OCI-LY1 (cell line): ENCODE data around the gene NFIL3.

Source experiments
- H2AFZ ChIP-seq: fragments of 200-600 bp; sonication (generic), shearing (Covaris generic); 2 replicates; pipeline ENCODE4 v1.6.0; 2014; ENCODE audit warnings: antibody characterized with exemption, mild to moderate bottlenecking, low read length
- H3F3A ChIP-seq: fragments of 200-600 bp; sonication (generic), shearing (Covaris generic); 2 replicates; pipeline ENCODE4 v1.6.0; 2014; ENCODE audit warnings: mild to moderate bottlenecking, antibody characterized with exemption, low read length, moderate library complexity; ENCODE audit not compliant: insufficient read depth
- H3K27ac ChIP-seq: fragments of 200-600 bp; sonication (generic); 2 replicates; pipeline ENCODE4 v1.5.1; 2014; ENCODE audit warnings: low read length, mixed run types, mild to moderate bottlenecking, low read depth; ENCODE audit not compliant: poor library complexity, severe bottlenecking
- H3K27me3 ChIP-seq: fragments of 200-600 bp; sonication (generic); 2 replicates; pipeline ENCODE4 v1.6.0; 2014; ENCODE audit warnings: antibody characterized with exemption, mild to moderate bottlenecking, low read length, moderate library complexity; ENCODE audit not compliant: insufficient read depth
- H3K36me3 ChIP-seq: fragments of 200-600 bp; sonication (generic); 2 replicates; pipeline ENCODE4 v1.6.1; 2014; ENCODE audit warnings: mild to moderate bottlenecking, antibody characterized with exemption, low read length, moderate library complexity, mixed read lengths; ENCODE audit not compliant: insufficient read depth
- H3K4me1 ChIP-seq: fragments of 200-600 bp; sonication (generic); 2 replicates; pipeline ENCODE4 v1.5.1; 2014; ENCODE audit warnings: mild to moderate bottlenecking, low read length, moderate library complexity; ENCODE audit not compliant: insufficient read depth, severe bottlenecking
- H3K4me2 ChIP-seq: fragments of 200-600 bp; sonication (generic), shearing (Covaris generic); 2 replicates; pipeline ENCODE4 v1.6.1; 2014; ENCODE audit warnings: low read length
- H3K4me3 ChIP-seq: fragments of 200-600 bp; sonication (generic); 2 replicates; pipeline ENCODE4 v1.5.1; 2014; ENCODE audit warnings: low read length, low read depth, mild to moderate bottlenecking, mixed read lengths; ENCODE audit not compliant: poor library complexity, severe bottlenecking
- H3K79me2 ChIP-seq: fragments of 200-600 bp; shearing (Covaris generic); 2 replicates; pipeline ENCODE4 v1.6.1; 2016; ENCODE audit warnings: mixed run types, low read length, mixed read lengths; ENCODE audit not compliant: insufficient read depth
- H3K9ac ChIP-seq: fragments of 200-600 bp; sonication (generic), shearing (Covaris generic); 2 replicates; pipeline ENCODE4 v1.6.1; 2014; ENCODE audit warnings: mild to moderate bottlenecking, low read length, mixed read lengths
- H3K9me2 ChIP-seq: fragments of 200-600 bp; sonication (generic), shearing (Covaris generic); 2 replicates; pipeline ENCODE4 v1.6.1; 2014; ENCODE audit warnings: low read depth, mild to moderate bottlenecking, low read length, mixed read lengths
- H3K9me3 ChIP-seq: fragments of 200-600 bp; shearing (Covaris generic); 2 replicates; pipeline ENCODE4 v1.6.1; 2014; ENCODE audit warnings: low read length, mixed read lengths
- H4K20me1 ChIP-seq: fragments of 200-600 bp; sonication (generic), shearing (Covaris generic); 2 replicates; pipeline ENCODE4 v1.6.0; 2016; ENCODE audit warnings: mild to moderate bottlenecking, low read length; ENCODE audit not compliant: insufficient read depth
- EZH2 ChIP-seq: fragments of 200-600 bp; sonication (generic), shearing (Covaris generic); IDR thresholded peaks from 2 replicates; pipeline ENCODE4 v1.8.0; 2017; ENCODE audit warnings: borderline replicate concordance, mixed run types, mild to moderate bottlenecking, antibody characterized with exemption, low read length, moderate library complexity, mixed read lengths
- TF ChIP-seq, protein P1 (sequence below): fragments of 200-600 bp; sonication (generic), shearing (Covaris generic); IDR thresholded peaks from 2 replicates; pipeline ENCODE4 v1.5.1; 2017; ENCODE audit warnings: mild to moderate bottlenecking, antibody characterized with exemption, low read length, moderate library complexity, mixed read lengths

NFIL3 gene

DNA sequence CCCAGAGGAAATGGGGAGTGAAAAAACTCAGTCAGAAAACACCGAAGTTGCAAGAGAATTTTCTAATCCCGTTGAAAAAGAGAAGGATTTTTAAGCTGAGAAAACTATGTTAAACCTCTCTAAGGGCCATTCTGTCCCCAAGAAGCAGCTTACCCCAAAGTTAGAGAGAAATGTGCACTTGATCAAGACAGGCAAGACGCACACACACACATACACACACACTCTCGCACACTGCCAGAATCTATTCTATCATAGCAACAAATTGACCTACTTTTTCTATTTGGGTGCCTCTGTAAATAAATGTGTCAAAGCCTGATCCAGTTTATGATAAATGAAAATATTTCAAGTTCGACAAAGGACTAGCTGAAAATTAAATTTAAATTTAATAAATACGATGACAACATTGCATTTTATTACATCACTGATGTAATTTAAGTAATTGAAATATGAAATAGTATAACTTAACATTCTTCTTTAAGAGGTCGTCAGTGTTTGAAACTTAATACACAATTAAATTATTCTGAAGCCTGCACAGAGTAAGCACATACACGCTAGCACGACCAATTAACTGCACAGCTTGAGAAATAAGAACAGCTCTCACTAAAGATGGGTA lies 5.9 kb downstream of the NFIL3 start:
- Histone ChIP-seq H4K20me1 (no peaks in the 10 kb centered on the region), H3K9me2 (no peaks in the 10 kb centered on the region), H3K27ac (no peak overlapping the region), H3K4me1 (peaks cover 16% of the 10 kb centered on the region), H3K79me2 (no peaks in the 10 kb centered on the region), H3K9ac (no peak overlapping the region), H3K36me3 (no peaks in the 10 kb centered on the region), H3K4me2 (no peak overlapping the region), H3K9me3 (no peaks in the 10 kb centered on the region), H2AFZ (no peak overlapping the region), H3F3A (no peaks in the 10 kb centered on the region), H3K27me3 (no peaks in the 10 kb centered on the region), H3K4me3 (no peak overlapping the region)
- TF ChIP-seq EZH2: no peak
- TF ChIP-seq, protein P1, sequence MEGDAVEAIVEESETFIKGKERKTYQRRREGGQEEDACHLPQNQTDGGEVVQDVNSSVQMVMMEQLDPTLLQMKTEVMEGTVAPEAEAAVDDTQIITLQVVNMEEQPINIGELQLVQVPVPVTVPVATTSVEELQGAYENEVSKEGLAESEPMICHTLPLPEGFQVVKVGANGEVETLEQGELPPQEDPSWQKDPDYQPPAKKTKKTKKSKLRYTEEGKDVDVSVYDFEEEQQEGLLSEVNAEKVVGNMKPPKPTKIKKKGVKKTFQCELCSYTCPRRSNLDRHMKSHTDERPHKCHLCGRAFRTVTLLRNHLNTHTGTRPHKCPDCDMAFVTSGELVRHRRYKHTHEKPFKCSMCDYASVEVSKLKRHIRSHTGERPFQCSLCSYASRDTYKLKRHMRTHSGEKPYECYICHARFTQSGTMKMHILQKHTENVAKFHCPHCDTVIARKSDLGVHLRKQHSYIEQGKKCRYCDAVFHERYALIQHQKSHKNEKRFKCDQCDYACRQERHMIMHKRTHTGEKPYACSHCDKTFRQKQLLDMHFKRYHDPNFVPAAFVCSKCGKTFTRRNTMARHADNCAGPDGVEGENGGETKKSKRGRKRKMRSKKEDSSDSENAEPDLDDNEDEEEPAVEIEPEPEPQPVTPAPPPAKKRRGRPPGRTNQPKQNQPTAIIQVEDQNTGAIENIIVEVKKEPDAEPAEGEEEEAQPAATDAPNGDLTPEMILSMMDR: no peak

DNA sequence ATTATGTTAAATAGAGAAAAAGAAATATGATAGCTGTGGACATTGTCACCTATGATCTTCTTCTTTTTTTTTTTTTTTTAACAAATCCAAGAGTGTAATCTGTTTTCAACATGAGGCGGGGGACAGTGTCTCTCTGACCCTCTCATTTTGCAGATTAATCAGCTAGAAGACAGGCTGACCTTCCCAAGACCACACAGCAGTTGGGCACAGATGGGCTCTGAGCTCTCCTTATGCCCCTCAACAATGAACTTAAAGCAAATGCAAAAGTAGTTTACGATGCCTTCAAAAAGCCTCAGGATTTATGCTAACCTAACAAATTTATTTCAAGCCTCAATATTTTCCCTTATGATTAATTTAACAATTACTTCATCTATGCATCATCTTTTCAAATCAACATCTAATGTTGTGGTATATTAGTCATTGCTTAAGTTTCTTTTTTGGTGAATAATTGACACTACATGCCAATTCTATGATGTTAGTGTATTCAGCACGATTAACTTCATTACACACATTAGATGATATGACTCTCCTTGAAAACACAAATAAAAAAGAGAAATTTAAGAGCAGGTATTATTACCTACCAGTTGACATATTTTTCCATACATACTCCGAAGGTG lies 7.4 kb downstream of the NFIL3 start:
- no peaks in the 10 kb centered on the region for H3F3A ChIP-seq
- no peaks in the 10 kb centered on the region for H3K9me3 ChIP-seq
- H2AFZ ChIP-seq: no peak overlapping the region
- H3K4me2 ChIP-seq: no peak overlapping the region
- no peak for TF ChIP-seq EZH2
- H4K20me1 ChIP-seq: no peaks in the 10 kb centered on the region
- H3K79me2 ChIP-seq: no peaks in the 10 kb centered on the region
- no peaks in the 10 kb centered on the region for H3K27me3 ChIP-seq
- no peaks in the 10 kb centered on the region for H3K9me2 ChIP-seq
- no peak overlapping the region for H3K27ac ChIP-seq
- H3K4me3 ChIP-seq: no peak overlapping the region
- H3K9ac ChIP-seq: no peak overlapping the region
- H3K36me3 ChIP-seq: no peaks in the 10 kb centered on the region
- peaks cover 1% of the 10 kb centered on the region for H3K4me1 ChIP-seq

DNA sequence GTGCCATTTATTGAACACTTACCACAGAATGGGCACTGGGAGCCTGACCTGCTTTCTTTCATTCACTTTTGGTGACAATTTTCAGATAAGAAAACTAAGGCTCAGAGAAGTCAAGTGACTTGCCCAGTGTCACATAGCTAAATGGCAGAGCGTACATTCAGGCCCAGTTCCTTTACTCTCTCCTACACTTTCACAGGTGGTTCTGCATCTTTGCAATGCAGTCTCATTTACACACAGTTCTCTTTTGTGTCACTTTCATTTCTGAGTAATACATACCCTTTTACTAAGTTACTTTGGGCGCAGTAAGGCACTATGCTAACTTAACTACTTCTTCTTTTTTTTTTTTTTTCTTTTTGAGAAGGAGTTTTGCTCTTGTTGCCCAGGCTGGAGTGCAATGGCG lies 8.3 kb downstream of the NFIL3 start:
- no peaks in the 10 kb centered on the region for H3K79me2 ChIP-seq
- no peak overlapping the region for H3K27ac ChIP-seq

More for the DNA sequence above, 8.3 kb downstream of the NFIL3 start:
- Histone ChIP-seq H3K9me3 (no peaks in the 10 kb centered on the region), H3K4me1 (no peaks in the 10 kb centered on the region), H3K9me2 (no peaks in the 10 kb centered on the region), H3K4me2 (no peak overlapping the region), H3K4me3 (no peak overlapping the region), H3K36me3 (no peaks in the 10 kb centered on the region), H3K27me3 (no peaks in the 10 kb centered on the region), H3F3A (no peaks in the 10 kb centered on the region), H2AFZ (no peak overlapping the region), H3K9ac (no peak overlapping the region), H4K20me1 (no peaks in the 10 kb centered on the region)
- TF ChIP-seq EZH2: no peak
- TF ChIP-seq, protein P1: no peak
